ENCODE results near the gene ZMIZ1.

Gene ZMIZ1

DNA sequence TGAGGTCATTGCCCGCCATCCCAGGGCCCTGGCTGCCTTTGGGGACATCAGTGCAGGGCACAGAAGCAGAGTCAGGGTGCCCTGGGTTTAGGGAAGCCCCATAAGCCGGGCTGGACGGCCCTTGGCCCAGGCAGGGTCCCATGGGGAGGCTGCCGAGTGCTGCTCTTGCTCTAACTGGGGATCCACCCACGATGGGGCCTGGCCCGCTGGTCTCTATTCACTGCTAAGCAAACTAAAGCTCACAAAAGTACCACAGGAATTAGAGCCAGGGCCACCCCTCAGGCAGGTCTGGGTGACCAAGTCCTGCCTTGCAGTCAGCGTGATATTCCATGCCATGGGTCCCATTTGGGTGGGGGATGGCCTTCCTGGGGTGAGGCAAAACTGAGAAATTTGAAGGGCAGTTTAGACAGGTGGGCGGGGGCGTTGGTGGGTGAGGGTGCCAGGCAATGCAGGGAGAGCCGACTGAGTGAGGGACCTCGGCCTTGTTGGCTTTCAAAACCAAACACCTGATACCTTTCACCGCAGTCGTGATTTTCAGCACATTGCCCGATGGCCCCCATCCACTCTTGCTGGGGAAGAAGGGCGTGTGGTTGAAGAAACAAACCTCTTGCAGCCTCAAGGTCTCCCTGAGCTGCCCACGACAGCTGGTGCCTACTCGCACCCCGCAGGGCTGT lies 185.7 kb downstream of the ZMIZ1 start:
- no peak for DNase-seq

DNA sequence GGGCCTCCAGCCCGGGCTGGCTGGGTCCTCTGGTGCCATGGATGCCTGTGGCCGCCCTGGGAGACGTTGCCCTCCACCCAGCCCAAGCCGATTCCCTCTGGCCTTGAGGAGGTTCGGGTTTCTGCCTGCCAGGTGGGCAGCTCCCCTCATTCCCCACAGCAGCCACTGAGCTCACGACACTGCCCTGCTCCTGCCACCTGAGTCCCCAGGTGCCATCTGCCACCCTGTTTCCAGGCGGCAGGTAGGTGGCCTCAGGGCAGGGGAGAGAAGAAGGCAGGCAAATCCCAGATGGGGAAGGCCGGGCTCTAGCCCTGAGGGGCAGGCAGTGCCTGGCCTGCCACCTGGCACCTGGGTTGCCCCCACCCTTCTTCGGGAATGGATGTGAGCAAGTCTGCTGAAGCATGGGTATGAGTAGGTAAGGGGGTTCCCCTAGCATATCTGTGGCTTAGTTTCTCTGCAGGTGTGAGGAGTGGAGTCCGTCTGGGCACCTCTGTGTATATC lies 186.3 kb downstream of the ZMIZ1 start:
- DNase-seq, result no peak

DNA sequence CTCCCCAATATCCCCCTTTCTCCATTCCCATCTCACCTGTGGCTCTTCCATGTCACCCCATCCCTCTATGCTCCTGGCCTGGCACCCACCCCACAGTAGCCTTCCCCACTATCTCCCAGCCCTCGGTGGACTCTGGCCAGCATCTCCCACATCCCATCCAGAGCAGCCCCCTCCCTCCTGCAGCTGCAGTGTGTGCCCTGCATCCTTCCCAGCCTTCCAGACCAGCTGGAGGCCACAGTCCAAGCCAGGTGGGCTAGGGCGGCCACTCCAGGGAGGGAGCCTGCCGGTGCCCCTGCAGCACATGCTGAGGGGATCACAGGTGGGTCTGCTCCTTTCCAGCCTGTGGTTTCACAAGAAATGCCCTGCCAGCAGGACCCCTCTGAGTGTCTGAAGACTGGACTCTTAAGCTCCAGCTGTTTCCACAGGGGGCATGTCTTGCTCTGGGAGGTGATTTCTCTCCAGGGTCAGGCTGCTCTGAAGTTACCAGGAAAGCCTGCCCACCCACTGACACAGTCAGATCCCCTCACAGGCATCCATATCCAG lies 187.6 kb downstream of the ZMIZ1 start:
- DNase-seq, result no peak

DNA sequence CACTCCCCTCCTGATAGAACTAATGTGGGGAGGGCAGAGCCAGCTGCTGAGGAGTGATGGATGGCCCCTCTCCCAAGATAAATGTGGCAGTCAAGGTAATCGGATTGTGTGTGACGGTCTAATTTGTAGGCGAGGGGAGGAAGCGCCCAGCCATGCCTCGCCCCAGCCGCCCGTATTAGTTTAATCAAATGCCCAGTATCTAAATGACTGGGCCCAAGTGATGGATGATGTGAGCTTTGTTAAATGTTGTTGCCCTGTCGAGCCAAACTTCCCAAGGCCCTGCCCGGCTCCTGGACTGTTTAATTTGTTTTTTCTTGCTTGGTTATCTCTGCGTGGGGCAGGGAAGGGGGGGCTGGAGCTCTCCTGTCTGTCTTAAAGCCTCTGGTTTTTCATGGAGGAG lies 190.1 kb downstream of the ZMIZ1 start:
- no peak for DNase-seq

DNA sequence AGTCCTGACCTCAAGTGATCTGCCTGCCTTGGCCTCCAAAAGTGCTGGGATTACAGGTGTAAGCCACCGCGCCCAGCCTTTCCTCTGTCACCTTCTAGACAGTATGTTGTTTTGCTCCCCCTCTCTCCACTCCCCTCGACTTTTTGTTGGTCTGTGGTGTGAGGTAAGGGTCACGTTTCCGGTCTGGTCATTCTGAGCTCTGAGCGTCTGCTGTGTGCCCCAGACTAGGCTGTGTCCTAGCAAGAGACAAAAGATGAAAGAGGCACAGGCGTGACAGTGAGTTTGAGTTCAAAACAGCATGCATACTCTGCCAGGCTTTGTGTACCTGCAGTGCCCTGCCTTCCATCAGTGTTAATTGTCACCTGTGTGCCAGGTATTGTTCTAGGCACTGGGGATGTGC lies 191.1 kb downstream of the ZMIZ1 start:
- DNase-seq, result no peak

DNA sequence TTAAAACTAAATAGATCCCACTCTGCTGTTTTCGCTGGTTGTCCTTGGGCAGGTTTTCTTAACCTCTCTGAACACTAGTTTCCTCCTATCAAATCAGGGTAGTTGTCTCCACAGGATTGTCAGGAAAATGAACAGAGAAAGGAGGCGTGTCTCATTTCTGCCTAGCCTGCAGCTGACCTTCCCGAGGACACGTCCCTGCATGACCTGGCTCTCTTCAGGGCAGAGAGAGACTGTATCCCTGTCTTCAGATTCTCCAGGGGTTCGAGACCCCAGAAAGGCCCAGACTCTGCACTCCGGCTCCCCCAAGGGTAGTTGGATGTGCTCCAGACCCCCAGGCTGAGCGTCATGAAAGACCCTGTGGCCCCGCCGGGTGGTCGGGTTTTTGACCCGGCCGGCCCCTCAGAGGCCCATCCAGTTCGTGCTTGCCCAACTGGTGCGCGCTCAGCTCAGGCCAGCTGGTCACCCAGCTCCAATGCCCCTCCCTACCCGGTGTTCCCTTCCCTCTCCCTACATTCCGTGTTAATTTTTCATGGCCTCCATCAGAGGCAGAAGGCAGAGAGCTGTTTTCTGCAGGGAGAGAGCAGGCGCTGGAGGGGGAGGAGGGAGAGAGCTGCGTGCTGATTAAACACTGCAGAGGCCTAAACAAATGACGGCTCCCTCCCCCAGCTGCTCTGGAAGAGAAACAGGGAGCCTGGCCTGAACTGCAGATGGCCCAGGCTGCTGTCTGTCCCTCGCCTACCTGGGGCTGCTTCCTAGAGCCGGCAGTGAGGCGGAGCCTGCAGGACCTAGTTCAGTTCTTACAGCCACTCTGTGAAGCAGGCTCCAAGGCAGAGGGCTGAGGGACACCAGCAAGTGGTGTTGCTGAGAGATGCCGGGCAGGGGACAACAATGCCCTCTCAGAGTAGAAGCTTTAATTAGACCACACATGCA lies 192.3 kb downstream of the ZMIZ1 start:
- no peak for DNase-seq

DNA sequence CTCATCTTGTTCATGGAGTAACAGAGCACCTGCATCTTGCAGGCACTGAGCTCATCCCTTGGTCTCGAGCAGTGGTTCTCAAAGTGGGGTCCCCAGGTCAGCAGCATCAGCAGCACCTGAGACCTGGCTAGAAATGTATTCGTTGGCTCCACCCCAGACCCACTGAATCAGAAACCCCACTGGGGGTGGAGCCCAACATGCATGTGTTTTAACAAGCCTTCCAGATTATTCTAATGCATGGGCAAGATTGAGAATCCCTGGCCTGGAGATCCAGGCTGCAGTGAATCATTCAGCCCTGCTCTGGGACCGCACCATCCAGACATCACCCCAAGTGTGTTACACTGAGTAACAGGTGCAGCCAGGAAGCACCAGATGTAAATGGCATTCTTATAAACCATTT lies 193.4 kb downstream of the ZMIZ1 start:
- no peak for DNase-seq

DNA sequence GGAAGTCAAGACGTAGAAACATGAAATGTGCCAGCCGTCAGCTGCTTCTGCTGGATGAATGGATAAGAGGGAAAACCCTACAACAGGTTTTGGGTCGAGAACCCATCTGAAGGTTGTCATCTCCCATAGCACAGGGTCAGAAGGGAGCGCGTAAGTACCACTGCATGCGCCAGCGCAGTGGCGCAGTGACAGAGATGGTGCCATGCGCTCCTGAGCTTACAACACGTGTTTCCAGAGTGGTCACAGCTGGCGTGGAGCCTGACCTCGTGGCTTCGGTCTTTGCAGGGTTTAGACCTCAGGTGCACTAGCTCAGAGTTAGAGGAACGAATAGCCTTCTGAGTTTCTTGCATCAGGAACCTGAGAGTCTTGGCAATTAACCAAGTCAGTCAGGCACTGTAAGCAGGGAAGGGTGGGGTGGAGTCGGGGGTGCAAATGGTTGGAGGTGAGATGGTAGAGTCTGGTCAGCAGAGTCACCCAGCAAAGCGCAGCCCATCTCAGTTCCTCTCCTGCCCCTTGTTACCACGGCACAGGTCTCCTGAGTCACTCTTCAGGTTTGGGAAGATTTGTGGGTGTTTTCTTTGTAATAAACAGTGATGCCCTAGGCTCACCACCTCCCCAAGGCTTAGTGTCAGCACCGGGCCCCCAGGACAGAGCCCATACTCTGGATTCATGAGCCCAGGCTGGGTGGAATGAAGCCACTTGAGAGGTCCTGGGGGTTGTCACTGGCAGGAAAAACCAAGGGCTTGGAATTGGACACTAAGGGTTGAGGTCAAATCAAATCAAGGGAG lies 194.4 kb downstream of the ZMIZ1 start:
- DNase-seq, result no peak

DNA sequence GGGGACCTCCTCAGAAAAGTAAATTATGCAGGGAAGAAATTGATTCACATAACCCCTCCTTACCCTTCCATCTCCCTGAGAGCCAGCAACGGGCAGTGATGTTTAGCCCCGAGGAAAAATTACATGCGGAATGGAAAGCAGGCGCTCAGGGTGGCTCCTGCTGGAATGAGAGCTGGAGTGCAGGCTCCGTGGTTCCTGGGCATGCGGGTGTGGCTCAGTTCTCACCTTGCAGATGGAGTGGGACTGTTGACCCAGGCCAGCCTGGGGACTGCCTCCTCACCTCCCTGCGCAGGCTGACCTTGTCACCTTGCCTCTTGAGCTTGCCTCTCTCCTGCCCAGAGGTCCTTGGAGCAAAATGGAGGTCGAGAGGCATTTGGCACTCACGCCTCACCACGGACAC lies 195.2 kb downstream of the ZMIZ1 start:
- no peak for DNase-seq

DNA sequence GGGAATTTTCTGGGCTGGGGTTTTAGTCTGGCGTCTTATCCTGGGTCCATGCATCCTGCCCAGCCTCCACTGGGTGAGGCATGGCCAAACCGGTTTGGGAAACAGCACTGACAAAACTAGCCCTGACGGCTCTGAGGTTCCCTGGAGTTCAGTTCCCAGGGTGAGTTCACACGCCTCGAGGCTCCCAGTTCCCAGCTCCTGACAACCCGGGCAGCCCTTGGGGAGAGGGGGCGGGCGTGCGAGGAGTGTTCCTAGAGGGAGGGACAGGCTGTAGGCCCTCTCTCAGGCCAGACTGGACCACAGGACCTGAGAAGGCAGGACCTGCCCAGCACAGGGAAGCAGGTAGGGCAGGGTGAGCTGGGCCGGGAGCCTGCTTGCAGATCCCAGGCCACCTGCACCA lies 196.2 kb downstream of the ZMIZ1 start:
- DNase-seq, result no peak

DNA sequence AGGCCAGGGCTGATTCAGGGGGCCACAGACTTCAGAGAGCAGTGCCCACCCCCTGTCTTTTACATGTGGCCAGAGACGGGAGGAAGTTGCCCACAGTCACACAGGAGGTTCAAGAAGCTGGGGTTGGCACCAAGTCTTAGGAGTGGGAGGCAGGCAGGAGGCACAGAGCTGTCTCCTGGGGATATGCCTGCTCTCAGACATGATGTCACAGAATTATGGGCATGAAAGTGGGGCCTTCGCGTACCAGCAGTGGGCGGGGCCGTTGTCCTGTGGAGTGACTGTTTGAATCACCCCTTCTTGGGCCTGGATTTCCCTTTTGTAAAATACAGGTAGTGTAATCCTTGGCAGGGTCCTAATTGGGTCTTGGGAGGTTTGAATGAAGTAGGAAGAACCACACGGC lies 197.3 kb downstream of the ZMIZ1 start:
- peak; percentile 58 for DNase-seq

DNA sequence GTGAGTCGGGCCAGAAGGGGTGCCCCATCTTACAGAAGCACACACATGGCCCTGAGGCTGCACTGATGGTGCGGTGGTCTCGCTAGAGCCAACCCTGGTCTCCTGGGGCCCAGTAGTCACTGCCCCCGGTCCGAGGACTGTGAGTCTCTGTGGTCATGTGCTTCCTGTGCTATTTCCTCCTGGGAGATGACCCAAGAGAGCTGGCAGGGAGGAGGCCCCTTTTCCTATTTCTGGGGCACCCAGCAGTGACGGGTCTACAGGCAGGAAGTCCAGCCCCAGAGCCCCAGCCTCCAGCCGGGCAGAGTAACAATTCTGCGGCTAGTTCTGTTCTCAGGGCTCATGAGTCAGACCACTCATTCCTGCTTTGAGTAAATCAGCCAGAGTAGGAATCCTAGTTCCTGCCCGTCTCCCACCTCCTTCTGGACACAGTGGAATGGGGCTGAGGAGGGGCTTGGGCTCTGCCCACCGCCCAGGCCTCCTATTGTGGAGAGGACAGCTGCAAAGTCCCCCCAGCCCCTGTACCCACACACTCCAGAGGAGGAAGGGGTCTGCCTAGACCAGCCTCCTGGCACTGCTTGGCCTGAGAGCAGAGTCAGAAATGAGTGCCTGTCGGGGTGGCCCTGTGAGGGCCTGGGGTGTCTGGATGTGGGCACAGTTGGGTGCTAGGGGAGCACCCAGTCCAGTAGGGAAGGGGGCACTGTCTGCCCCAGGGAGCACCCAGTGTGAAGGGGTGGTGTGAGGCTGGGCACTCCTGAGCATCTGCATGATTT lies 198.0 kb downstream of the ZMIZ1 start:
- DNase-seq, result peak; percentile 78

DNA sequence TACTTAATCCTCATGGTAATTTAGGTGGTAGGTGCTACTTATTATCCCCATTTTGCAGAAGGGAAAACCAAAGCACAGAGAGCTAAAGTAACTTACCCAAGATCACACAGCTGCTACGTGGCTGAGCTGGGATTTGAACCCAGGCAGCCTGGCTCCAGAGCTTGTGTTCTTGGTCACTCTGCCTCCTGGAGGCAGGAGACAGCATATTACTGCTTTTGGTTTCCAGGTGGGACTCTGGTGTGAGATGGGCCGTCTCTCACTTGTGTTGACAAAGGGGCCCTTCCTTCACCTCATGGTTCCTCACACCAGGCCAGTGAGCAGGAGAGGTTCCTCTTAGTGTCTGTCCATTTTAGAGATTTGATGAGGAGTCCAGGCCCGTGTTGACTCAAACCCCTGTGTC lies 198.7 kb downstream of the ZMIZ1 start:
- DNase-seq, result no peak

DNA sequence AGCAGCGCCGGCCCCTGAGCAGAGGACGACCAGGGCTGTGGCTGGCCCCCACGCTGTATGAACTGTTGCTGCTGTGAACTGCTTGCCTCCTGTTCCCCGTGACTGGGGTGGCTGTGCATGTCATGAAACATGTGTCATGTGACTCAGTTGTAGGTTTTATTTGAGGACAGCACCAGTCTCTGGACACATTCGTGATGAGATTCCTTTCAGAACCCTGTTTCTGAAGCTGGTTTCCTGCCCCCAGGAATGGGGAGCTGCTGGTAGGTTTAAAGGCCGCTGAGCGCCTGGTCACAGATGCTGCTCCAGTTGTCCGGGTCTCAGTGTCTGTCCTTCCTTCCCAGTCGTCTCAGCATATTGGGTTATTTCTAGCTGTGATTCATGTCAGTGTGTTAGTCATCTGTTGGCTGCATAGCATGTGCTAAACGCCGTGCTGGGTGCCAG lies 199.4 kb downstream of the ZMIZ1 start:
- DNase-seq, result no peak

DNA sequence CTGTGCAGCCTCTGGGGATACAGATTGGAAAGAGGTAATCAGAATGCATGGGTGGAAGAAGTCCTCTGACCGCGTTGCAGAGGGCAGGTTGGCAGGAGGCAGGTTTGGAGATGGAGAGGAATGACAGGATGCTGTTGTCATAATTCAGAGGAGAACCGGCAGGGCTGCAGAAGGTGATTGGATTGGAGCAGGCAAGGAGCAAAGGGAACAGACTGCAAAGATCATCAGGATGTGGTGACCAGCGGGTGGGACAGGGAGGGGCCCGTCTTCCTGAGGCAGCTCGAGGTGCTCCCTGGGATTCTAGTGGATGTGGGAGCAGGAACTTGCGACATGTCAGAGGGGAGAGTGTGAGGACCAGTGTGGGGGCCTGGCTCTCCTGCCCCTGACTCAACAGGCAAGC lies 200.0 kb downstream of the ZMIZ1 start:
- DNase-seq, result no peak

DNA sequence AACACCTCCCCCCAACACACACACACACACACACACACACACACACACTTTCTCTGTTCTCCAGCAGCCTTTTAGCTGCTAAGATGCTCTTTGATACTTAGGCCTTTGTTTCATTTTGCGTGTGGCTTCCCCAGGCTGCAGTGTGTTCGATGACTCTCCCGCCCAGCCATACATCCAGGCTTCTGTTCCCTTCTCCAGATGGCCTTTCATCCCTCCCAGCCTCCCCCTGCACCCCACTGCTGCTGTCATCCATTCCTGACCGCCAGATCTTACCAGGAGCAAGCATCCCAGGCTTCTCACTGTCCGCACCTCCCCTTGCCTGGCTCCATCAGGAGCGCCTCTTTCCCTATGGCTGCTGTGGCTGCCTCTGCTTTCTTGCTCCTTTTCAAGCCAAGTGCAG lies 200.7 kb downstream of the ZMIZ1 start:
- DNase-seq, result no peak

DNA sequence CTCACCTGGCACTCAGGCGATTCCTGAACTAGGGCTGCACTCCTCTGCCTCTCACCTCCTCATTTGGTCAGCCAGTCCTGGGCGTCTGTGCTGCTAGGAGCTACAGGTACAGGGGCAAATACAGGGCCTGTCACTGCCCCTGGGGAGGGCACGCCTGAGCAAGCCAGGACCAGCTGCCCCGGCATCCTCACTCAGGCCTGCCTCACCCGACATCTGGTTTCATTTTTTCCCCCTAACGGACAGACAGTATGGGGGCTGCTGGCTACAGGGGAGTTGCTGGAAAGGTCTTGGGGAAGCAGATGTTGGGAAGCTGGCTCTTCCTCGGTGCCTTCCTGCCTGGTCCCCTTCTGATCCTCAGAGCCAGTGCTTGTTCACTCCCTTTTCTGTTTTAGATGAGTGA lies 201.2 kb downstream of the ZMIZ1 start:
- no peak for DNase-seq

DNA sequence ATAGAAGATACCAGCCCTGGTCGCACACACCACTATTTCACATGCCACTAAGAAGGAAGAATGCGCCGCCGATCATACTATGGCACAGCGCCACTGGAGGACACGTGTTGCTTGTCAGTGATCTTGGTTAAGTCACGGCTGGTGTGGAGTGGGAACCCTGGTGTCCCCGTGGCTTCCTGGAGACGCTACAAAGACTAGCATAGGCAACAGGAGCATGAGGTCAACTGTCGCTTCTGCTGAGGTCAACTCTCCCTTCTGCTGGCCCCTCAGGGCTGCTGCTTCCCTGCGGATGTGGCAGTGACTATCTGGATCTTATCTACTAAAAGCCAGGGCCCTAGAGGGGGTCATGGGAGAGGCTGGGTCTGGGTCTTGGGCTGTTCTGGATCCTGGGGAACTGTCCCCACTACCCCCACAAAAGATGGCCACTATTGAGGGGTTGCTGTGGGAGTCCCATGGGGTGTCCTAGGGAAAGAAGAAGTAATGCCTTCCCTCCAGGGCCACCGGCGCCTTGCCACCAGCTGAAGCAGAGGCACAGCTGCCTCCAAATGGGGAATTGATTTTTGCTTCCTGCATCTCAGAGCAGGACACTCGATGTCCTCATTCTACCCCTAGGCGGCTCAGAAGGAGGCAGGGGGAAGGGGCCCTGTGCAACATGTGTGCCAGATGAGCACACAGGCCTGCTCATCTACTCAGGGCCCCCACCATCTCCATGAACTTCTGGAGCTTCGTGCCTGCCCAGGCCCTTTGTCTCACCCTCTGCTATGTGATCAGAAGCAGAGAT lies 201.9 kb downstream of the ZMIZ1 start:
- peak; percentile 81 for DNase-seq

DNA sequence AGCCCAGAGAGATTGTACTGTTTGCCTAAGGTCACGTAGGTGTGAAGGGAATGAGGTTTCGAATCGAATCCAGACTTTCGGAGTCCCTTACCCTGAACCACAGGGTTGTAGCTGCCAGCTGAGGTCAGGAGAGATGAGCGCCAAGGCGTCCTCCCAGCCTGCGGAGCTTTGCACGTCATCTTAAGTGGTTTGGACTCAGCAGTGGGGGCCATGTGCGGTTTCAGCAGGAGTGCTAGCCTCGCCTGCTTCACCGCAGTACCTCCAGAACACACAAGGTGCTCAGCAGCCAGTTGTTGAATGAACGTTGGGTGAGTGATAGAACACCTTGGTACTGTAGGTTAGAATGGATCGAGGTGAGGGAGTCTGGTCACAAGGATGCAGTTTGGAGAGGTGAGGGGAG lies 203.6 kb downstream of the ZMIZ1 start:
- DNase-seq, result no peak

DNA sequence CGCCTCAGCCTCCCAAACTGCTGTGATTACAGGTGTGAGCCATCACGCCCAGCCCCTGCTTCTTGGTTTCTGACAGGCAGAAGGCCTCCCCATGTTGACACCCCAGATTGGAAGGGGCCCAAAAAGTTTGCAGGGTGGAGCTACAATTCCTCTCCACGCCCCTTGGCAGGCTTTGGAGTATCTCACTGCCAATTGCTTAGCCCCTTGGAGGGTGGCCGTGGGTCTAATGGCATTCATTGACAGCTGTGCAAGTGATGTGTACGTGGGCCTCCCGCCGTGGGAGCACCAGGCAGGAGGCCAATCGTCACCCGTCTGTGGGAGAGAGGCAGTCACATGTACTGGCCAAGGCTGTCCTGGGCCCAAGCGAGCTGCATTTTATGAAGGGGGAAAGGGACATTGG lies 204.8 kb downstream of the ZMIZ1 start:
- no peak for DNase-seq

All from GF-D8 (cell line).